C4-2B (cell line): ENCODE measurements around the gene PRSS16.

ENCODE experiments used
- ZFX ChIP-seq: fragments of 450-650 bp; IDR thresholded peaks from 2 replicates; pipeline ENCODE4 v1.6.1; 2017
- TF ChIP-seq, protein P1 (sequence below): fragments of 450-650 bp; conservative IDR thresholded peaks from 2 replicates; pipeline ENCODE4 v1.5.1; 2017; ENCODE audit warnings: mild to moderate bottlenecking

DNA sequence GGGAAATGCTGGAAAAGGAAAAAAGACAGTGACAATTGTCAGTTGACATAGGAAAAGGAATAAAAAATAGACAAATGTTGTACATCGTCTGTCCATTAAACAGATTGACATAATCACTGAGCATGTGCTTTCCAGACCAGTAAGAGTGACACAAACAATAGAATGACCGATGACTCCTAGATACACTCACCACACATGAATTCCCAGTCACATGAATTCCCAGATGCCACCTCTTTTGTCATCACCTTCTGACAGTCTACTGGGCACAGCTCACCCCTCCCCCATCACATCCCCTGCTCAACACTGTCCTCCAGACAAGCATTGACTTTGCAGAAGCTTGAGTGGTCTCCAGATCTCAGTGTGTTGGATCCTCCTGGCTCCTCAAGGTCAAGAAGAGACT lies 38.6 kb downstream of the PRSS16 start:
- TF ChIP-seq, protein P1, sequence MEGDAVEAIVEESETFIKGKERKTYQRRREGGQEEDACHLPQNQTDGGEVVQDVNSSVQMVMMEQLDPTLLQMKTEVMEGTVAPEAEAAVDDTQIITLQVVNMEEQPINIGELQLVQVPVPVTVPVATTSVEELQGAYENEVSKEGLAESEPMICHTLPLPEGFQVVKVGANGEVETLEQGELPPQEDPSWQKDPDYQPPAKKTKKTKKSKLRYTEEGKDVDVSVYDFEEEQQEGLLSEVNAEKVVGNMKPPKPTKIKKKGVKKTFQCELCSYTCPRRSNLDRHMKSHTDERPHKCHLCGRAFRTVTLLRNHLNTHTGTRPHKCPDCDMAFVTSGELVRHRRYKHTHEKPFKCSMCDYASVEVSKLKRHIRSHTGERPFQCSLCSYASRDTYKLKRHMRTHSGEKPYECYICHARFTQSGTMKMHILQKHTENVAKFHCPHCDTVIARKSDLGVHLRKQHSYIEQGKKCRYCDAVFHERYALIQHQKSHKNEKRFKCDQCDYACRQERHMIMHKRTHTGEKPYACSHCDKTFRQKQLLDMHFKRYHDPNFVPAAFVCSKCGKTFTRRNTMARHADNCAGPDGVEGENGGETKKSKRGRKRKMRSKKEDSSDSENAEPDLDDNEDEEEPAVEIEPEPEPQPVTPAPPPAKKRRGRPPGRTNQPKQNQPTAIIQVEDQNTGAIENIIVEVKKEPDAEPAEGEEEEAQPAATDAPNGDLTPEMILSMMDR = no peak
- TF ChIP-seq ZFX = no peak
